ENCODE data around the gene WWC1.
"Not testable (repeated sequence)": the region's sequence is repeated elsewhere in the genome, so short reads cannot be mapped to it uniquely, and the experiment has no call there.

WWC1 gene

DNA sequence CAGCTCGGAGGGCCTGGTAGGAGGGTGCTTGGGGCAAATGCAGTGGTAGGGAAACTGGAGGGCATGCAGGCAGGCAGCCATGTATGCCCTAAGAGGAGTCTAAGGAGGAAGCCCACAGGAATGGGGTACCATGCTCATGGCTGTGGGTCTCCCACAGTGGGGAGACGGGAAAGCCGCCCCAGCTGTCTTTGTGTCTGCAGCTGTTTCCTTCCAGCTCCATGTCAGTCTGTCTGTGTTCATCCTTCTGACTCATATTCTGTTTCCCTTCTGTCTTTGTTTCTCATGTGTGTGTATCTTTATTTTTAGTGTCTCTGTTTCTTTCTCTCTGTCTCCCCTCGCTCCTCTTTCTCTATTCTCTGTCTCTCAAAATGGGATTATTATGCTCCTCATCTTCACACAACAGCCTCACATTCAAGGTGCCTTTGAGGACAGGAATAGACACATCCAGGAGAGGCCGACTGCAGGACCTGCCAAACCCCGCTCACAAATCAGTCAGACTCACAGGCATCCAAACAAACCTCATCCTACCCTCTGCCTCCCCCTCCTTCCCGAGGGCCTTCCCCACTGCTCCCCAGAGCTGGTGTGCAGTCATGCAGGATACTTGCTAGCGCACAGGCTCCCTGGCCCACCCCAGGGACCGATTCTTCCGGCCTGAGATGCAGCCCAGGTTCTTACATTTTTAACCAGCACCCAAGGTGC is 126.4 kb downstream of the WWC1 start:
- FAIRE-seq (no peak), DNase-seq (ENCODE audit: insufficient read length, low spot score) (no peak)
- TF ChIP-seq POLR2A (IDR thresholded peaks at IDR 0.05; ENCODE audit: low read depth, low read length): no peak

DNA sequence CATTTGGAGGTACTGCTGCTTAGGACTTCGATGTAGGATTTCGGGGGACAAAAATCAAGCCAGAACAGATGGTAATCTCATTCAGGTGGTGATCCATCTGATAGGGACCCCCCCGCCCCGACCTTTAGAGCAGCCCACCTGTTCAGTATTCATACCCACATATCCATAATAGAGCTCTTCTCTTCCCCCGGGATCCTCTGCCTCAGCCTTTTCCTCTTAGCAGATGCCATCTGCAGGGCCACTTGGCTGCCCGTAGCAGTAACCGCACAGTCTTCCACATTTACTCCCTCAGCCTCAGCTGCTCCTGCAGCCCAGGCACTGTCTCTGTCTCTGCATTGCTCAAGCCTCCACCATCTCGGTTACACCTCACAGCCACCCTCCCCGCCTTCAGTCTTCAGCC is 129.0 kb downstream of the WWC1 start:
- DNase-seq (ENCODE audit: insufficient read length, low spot score) (no peak), FAIRE-seq (no peak)
- no peak for TF ChIP-seq POLR2A (IDR thresholded peaks at IDR 0.05; ENCODE audit: low read depth, low read length)

DNA sequence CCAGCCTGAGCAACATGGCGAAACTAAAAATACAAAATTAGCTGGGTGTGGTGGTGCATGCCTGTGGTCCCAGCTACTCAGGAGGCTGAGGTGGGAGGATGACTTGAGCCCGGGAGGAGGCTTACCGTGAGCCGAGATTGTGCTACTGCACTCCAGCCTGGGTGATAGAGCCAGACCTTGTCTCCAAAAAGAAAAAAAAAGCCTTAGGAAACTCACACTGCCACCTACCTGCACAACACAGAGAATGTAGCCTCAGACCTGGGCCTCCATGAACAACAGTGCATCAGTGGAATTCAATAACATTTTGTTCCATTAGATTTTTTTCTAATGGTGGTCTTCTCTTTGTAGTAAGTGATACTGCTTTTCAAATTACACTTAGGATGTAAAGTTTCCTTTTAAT is 131.0 kb downstream of the WWC1 start:
- DNase-seq (ENCODE audit: insufficient read length, low spot score): no peak
- no peak for FAIRE-seq
- TF ChIP-seq POLR2A (IDR thresholded peaks at IDR 0.05; ENCODE audit: low read depth, low read length): no peak

DNA sequence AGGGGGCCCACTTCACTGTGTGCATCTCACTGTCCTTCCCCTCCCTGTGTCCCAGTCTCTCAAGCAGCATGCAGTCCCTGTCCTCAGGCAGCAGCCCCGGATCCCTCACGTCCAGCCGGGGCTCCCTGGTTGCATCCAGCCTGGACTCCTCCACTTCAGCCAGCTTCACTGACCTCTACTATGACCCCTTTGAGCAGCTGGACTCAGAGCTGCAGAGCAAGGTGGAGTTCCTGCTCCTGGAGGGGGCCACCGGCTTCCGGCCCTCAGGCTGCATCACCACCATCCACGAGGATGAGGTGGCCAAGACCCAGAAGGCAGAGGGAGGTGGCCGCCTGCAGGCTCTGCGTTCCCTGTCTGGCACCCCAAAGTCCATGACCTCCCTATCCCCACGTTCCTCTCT is 132.0 kb downstream of the WWC1 start:
- no peak for TF ChIP-seq POLR2A (IDR thresholded peaks at IDR 0.05; ENCODE audit: low read depth, low read length)
- FAIRE-seq: no peak
- no peak for DNase-seq (ENCODE audit: insufficient read length, low spot score)

DNA sequence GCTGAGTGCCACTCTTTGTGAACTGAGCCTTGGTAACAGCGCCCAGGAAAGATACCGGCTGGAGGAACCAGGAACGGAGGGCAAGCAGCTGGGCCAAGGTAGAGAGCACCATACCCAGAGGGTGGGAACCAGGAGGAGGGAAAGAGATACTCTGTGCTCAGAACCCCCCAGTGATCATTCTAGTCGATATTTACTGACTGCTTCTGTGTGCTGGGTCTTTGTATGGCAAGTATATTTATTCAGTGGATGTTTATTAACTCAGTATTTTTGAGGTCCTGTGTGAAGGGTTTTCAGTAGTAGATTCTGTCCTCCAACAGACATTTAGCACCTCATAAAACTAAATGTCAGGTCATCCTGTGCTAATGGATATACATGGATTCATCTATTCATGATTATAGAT is 132.5 kb downstream of the WWC1 start:
- FAIRE-seq (no peak), DNase-seq (ENCODE audit: insufficient read length, low spot score) (no peak)

DNA sequence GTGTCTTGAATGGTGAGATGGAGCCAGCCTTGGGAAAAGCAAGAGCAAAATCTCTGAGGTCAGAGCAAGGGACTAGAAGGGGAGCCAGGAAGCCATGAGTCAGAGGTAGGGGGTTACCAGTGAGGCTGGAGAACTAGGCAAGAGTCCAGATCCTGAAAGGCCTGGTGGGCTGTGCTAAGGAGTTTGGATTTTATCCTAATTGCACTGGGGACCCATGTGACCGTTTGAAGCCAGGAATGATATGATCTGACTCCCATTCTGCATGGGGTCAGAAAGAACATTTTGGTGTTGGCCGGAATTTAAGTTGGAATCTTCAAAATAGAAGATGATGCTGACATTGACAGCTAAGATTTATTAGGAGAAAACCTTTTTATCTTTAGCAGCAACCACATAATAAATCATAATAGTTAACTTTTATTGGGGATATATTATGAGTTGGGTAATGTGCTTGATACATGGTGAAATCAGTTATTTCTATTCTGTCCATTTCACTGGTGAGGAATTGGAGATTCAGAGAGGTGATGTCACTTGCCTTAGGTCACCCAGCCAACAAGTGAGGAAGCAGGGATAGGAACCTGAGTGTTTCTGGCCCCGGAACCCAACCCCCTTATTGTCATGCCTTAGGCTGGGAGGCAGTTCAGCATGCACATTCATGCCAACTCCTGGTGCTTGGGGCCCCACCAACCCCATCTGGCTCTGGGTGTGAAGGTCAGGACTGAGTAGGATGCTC is 133.3 kb downstream of the WWC1 start:
- no peak for FAIRE-seq
- no peak for TF ChIP-seq POLR2A (IDR thresholded peaks at IDR 0.05; ENCODE audit: low read depth, low read length)
- no peak for DNase-seq (ENCODE audit: insufficient read length, low spot score)

More for the DNA sequence above, 132.5 kb downstream of the WWC1 start:
- TF ChIP-seq POLR2A (IDR thresholded peaks at IDR 0.05; ENCODE audit: low read depth, low read length): no peak

DNA sequence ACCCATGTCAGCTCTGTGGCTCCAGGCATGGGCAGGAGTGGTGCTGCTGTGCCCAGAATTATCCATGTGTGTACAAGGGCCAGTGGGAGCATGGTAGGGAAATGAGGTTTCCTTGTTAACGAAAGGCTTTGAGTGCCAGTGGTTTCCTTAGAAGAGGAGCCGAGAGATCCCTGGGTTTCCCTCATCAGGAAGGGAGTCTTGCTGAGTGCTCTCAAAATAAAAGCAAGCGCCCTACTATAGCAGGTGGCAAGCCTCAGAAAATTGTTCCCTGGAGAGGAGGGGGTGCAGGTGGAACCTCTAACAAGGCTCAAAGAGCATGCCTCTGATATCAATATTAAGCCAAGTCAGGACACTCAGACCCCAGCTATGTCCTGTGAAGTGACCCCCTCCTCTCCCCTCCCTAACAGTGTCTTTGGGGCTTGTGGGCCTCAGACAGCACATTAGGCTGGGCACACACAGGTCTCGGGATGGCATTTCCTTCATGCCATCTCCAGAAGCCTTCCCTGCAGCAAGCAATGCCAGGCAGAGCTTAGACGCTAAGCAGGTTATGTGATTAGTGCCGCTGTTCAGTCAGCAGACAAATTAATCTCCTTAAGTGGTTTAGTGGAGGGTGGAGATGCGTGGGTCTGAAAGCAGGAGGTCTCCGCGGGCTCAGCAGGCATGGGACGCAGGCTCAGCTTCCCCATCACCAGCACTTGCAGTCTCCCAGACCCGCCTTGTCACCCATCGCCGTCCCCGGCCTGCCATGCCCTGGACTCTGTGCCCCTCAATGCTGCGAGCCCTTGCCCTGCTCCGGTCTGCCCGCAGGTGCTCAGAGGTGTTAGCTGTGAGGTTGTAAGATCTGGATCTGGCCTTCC is 134.8 kb downstream of the WWC1 start:
- TF ChIP-seq POLR2A (IDR thresholded peaks at IDR 0.05; ENCODE audit: low read depth, low read length): no peak
- FAIRE-seq (no peak), DNase-seq (ENCODE audit: insufficient read length, low spot score) (no peak)

DNA sequence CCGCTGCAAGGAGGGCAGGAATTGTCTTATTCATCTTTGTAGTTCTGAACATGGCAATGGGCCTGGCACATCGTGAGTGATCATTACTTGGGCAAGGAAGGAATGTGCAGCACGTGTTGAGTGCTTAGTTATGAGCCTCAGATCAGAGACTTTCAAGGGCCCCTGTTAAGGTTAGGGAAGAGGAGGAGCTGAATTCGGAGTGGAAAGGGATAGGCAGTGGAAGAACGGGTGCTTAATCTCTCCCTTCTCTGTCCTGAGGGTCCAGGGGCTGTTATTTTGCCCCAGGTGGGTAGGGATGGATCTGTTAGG is 135.4 kb downstream of the WWC1 start:
- no peak for FAIRE-seq
- DNase-seq (ENCODE audit: insufficient read length, low spot score): no peak

DNA sequence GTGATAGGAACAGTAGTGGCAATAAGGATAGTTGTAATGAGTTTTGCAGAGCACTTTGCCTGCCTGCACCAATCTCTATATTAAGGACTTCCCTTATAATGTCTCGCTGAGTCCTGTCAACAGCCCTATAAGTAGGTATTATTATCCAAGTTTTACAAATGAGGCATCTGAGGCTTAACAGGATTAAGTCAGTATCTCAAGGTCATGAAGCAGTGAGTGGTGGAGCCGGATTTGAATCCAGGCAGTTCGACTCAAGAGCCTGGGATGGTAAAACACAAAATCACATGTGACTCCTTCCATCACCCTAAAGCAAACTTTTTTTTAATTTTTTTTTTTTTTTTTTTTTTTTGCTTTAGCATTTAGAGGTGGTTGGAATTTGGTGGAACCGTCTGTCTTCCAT is 135.8 kb downstream of the WWC1 start:
- FAIRE-seq (no peak), DNase-seq (ENCODE audit: insufficient read length, low spot score) (no peak)
- no peak for TF ChIP-seq POLR2A (IDR thresholded peaks at IDR 0.05; ENCODE audit: low read depth, low read length)

More for the DNA sequence above, 135.4 kb downstream of the WWC1 start:
- TF ChIP-seq POLR2A (IDR thresholded peaks at IDR 0.05; ENCODE audit: low read depth, low read length): no peak

DNA sequence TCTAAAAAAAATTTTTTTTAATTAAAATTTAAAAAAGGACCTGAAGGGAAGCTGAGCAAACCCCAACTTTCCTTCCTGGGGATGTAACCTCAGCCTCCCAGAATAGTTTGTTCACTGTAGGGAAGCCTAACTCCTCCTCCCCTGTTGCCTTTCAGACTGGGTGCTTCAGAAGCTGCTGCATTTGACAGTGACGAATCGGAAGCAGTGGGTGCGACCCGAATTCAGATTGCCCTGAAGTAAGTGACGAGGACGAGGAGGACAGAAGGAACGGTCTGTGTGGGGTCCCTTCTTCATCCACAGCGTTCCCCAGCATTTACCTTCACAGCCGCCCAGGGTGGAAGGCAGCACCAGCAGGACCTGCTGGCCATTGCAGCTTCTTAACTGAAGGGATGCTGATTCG is 137.1 kb downstream of the WWC1 start:
- TF ChIP-seq POLR2A (IDR thresholded peaks at IDR 0.05; ENCODE audit: low read depth, low read length): no peak
- DNase-seq (ENCODE audit: insufficient read length, low spot score) (no peak), FAIRE-seq (no peak)

DNA sequence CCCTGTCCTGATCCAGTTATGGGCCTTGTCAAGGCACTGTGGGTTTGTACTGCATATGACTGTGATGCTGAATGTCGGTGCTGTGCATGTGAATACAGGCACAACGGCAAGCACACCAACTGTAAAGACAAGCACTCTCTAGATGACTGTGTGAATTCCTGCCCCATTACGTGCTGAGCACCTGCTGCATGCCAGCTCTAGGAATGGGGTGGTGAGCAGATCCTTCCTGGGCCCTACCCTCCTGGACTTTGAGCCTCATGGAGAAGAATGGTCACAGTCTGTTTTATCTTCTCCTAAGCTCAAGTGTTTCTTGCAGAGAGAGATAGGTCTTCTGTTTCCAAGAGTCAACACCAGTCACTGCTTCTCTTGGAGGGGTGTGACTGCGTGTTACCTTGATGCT is 138.9 kb downstream of the WWC1 start:
- no peak for FAIRE-seq
- no peak for TF ChIP-seq POLR2A (IDR thresholded peaks at IDR 0.05; ENCODE audit: low read depth, low read length)
- DNase-seq (ENCODE audit: insufficient read length, low spot score): no peak

DNA sequence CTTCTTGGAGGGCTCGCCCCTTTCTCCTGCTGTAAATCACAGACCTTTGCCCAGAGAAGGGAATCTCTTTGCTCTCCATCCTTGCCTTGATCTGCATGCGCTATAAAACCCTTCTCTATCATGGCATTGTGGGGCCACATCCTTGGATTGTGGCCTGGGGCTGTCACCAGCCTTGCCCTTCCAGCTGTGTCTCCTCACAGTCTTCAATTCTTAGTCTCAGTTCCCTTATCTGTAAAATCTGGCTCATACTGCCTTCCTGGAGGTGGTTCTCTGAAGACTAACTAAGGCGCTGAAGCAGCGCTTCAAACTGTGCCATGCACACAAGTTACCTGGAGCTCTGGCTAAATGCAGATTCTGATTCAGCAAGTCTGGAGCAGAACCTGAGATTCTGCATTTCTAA is 141.5 kb downstream of the WWC1 start:
- TF ChIP-seq POLR2A (IDR thresholded peaks at IDR 0.05; ENCODE audit: low read depth, low read length): no peak
- DNase-seq (ENCODE audit: insufficient read length, low spot score) (no peak), FAIRE-seq (no peak)

DNA sequence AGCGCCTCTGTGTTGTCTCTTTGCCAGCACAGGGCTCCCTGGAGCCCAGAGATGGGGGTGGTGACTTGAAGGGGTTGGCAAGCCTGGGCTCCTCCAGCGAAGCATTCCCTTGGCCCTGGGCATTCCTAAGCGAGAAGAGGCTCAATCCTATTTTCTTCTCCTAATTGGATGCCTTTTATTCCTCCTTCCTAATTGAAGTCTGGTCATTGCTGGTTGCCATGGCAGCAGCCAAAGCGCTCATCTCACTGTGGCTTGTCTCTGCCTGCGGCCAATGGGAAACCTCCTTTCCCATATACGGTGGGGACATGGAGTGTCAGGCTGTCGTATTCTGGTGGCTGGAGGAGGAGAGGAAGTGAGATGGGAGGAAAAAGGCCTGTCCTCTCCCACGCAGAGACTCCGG is 142.6 kb downstream of the WWC1 start:
- no peak for FAIRE-seq
- no peak for DNase-seq (ENCODE audit: insufficient read length, low spot score)
- no peak for TF ChIP-seq POLR2A (IDR thresholded peaks at IDR 0.05; ENCODE audit: low read depth, low read length)

DNA sequence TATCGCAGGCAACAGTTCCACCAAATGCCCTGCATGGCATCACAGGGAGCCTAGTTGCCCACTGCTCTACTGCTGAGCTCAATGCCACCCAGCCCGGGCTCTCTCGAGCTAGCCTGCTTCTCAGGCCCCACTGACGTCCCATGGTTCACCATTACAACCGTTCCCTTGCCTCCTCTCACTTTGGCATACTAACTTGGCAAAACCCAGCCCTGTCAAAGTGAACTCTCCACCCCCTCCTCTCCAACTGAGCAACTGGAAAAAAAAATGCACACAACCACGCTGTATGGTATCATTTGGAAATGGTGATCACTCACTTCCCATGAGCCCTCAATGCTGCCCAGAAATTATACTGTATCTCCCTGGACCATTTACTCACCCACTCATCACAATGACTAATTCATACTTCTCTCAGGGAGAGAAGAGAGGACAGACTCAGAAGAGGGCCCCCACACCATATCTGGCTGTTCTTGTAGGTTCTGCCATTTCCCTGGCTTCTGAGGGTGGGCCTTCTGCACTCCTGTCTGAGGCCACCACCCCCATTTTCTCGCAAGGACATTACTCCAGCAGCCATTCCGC is 143.4 kb downstream of the WWC1 start:
- DNase-seq (ENCODE audit: insufficient read length, low spot score) (no peak), FAIRE-seq (no peak)
- no peak for TF ChIP-seq POLR2A (IDR thresholded peaks at IDR 0.05; ENCODE audit: low read depth, low read length)

DNA sequence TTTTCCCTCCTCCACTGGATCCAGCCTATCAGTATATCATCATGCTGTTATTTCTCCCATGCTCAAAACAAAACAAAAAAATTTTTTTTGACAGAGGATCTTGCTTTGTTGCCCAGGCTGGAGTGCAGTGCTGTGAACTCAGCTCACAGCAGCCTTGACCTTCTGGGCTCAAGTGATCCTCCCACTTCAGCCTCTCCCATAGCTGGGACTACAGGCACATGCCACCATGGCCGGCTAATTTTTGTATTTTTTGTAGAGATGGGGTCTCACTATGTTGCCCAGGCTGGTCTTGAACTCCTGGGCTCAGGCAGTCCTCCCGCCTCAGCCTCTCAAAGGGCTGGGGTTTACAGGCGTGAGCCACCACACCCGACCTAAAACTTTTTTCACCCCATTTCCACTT is 143.9 kb downstream of the WWC1 start:
- DNase-seq (ENCODE audit: insufficient read length, low spot score): not testable (repeated sequence)

More for the DNA sequence above, 143.9 kb downstream of the WWC1 start:
- not testable (repeated sequence) for FAIRE-seq
